Keratinocyte (primary cell): ENCODE results near the gene ADAT1. TPM values are rescaled to one million over a fixed set of nuclear protein-coding genes. Genes with fewer than 3 reads are reported as not detected.
A peak's percentile ranks its signal among the peaks of the same experiment; 100 is the strongest.

Experiments
- DNase-seq: peaks from one replicate; pipeline ENCODE4 v3.0.0-alpha.2; 2011; ENCODE audit warnings: low read depth, missing footprints, low spot score
- FAIRE-seq: peaks from 2 replicates; lab custom pipeline; 2011; peaks lifted over from hg19 to GRCh38; lab: Jason Lieb, UNC
- H2AFZ ChIP-seq: 2 replicates; pipeline ENCODE4 v1.6.0; 2012; ENCODE audit warnings: low read length, control low read depth, inconsistent platforms; ENCODE audit not compliant: control insufficient read depth
- H3K27ac ChIP-seq: 2 replicates; pipeline ENCODE4 v1.5.1; 2011; ENCODE audit warnings: low read length; ENCODE audit not compliant: control insufficient read depth, insufficient read depth
- H3K27me3 ChIP-seq: 3 replicates; pipeline ENCODE4 v1.6.0; 2011; ENCODE audit warnings: low read length; ENCODE audit not compliant: control insufficient read depth, insufficient read depth; ENCODE audit errors: extremely low read depth
- H3K36me3 ChIP-seq, 2 experiments: 2 replicates in 1 of 2; 3 replicates in 1 of 2; pipeline ENCODE4 v1.5.1; 2011; ENCODE audit warnings: low read length in 2 of 2, mild to moderate bottlenecking in 1 of 2; ENCODE audit not compliant: control insufficient read depth in 2 of 2, insufficient read depth in 2 of 2; ENCODE audit errors: extremely low read depth in 1 of 2
- H3K4me1 ChIP-seq: 3 replicates; pipeline ENCODE4 v1.5.1; 2011; ENCODE audit warnings: low read length; ENCODE audit not compliant: control insufficient read depth, insufficient read depth; ENCODE audit errors: extremely low read depth
- H3K4me2 ChIP-seq: 3 replicates; pipeline ENCODE4 v1.6.0; 2011; ENCODE audit warnings: low read depth, low read length; ENCODE audit not compliant: control insufficient read depth, insufficient read depth; ENCODE audit errors: extremely low read depth
- H3K4me3 ChIP-seq, 3 experiments: fragments of 200-600 bp in 1 of 3; sonication (generic) in 1 of 3; 2 replicates in 2 of 3; 3 replicates in 1 of 3; pipeline ENCODE4 v1.5.1; 2011 to 2016; ENCODE audit warnings: low read length in 3 of 3, mild to moderate bottlenecking in 3 of 3, control low read depth in 2 of 3, inconsistent platforms in 1 of 3, low read depth in 1 of 3, mixed read lengths in 1 of 3, mixed run types in 1 of 3, moderate library complexity in 1 of 3; ENCODE audit not compliant: control insufficient read depth in 2 of 3, insufficient read depth in 2 of 3; ENCODE audit errors: extremely low read depth in 1 of 3
- H3K79me2 ChIP-seq: 2 replicates; pipeline ENCODE4 v1.6.0; 2012; ENCODE audit warnings: low read length; ENCODE audit not compliant: control insufficient read depth, insufficient read depth
- H3K9ac ChIP-seq: 3 replicates; pipeline ENCODE4 v1.6.0; 2011; ENCODE audit warnings: low read length; ENCODE audit not compliant: control insufficient read depth, insufficient read depth; ENCODE audit errors: extremely low read depth
- H3K9me1 ChIP-seq: 3 replicates; pipeline ENCODE4 v1.6.0; 2011; ENCODE audit warnings: low read length; ENCODE audit not compliant: control insufficient read depth, insufficient read depth; ENCODE audit errors: extremely low read depth
- H3K9me3 ChIP-seq: 2 replicates; pipeline ENCODE4 v1.5.1; 2012; ENCODE audit warnings: low read depth, low read length; ENCODE audit not compliant: control insufficient read depth
- H4K20me1 ChIP-seq: 3 replicates; pipeline ENCODE4 v1.6.0; 2011; ENCODE audit warnings: low read length; ENCODE audit not compliant: control insufficient read depth, insufficient read depth; ENCODE audit errors: extremely low read depth
- EZH2 ChIP-seq: IDR thresholded peaks from one replicate; pipeline ENCODE4 v1.6.1; 2012; ENCODE audit warnings: inconsistent platforms, mild to moderate bottlenecking, low read length, moderate library complexity
- dilution Hi-C: fragments of 300-500 bp; cut with MboI; formaldehyde crosslinking; loops from one replicate; pipeline ENCODE4 v1.7.0; 2020; ENCODE audit warnings: low sequenced_read_pairs; ENCODE audit not compliant: extremely low pct_ligation_motif_present
- polyA plus RNA-seq, 5 experiments: library from polyadenylated mRNA; depleted of rRNA in 3 of 5; stranded (reverse) in 3 of 5; stranded (forward) in 1 of 5; unstranded in 1 of 5; fragments of >200 nt; gene quantifications; 1 replicate in 1 of 5; 2 replicates in 3 of 5; 3 replicates in 1 of 5; pipeline versions ENCODE4 v1.2.1 to v1.2.3, GENCODE V29; 2011 to 2012; ENCODE audit warnings: missing spikeins in 2 of 5, low read depth in 1 of 5, low replicate concordance in 1 of 5
- TF ChIP-seq, protein P1 (sequence below), 3 experiments: IDR thresholded peaks in 1 of 3; conservative IDR thresholded peaks in 1 of 3; optimal IDR thresholded peaks in 1 of 3; 2 replicates in 2 of 3; 3 replicates in 1 of 3; pipeline versions ENCODE3 to v1.5.1; 2011; ENCODE audit warnings: low read length in 3 of 3, mild to moderate bottlenecking in 3 of 3, moderate library complexity in 2 of 3, control low read depth in 1 of 3, inconsistent platforms in 1 of 3; ENCODE audit not compliant: insufficient read depth in 2 of 3; ENCODE audit errors: extremely low read depth in 1 of 3

Gene ADAT1
- polyA plus RNA-seq, 1 donor (not counting 4 experiments of a cell fraction or from before 2014, with no cell fraction given) = 34.4 TPM

GRCh38 chr16:75566040-75566757, 56.9 kb downstream of the ADAT1 start, which contains the start of gene GABARAPL2:
TSS of gene GABARAPL2 (plus strand) at chr16:75566379. CDS start at chr16:75566487, 108 bp downstream.
- peaks cover 21% of the 10 kb centered on the region for H3K4me1 ChIP-seq
- peaks cover 8 to 26% of the 10 kb centered on the region in 2 experiments for H3K36me3 ChIP-seq
- H3K27me3 ChIP-seq = no peaks in the 10 kb centered on the region
- DNase-seq (no peak), FAIRE-seq (no peak)
- peak within 1 kb of the TSS; percentile 96 for H3K4me2 ChIP-seq
- peak within 1 kb of the TSS; percentile 98 for H2AFZ ChIP-seq
- no peaks in the 10 kb centered on the region for H3K9me1 ChIP-seq
- peak within 1 kb of the TSS; percentile 88 for H3K9ac ChIP-seq
- H3K79me2 ChIP-seq = peaks cover 20% of the 10 kb centered on the region
- H3K27ac ChIP-seq = peak within 1 kb of the TSS; percentile 91
- dilution Hi-C loops = no loop called here
- H3K9me3 ChIP-seq = no peaks in the 10 kb centered on the region
- no peak for TF ChIP-seq EZH2
- TF ChIP-seq, protein P1, sequence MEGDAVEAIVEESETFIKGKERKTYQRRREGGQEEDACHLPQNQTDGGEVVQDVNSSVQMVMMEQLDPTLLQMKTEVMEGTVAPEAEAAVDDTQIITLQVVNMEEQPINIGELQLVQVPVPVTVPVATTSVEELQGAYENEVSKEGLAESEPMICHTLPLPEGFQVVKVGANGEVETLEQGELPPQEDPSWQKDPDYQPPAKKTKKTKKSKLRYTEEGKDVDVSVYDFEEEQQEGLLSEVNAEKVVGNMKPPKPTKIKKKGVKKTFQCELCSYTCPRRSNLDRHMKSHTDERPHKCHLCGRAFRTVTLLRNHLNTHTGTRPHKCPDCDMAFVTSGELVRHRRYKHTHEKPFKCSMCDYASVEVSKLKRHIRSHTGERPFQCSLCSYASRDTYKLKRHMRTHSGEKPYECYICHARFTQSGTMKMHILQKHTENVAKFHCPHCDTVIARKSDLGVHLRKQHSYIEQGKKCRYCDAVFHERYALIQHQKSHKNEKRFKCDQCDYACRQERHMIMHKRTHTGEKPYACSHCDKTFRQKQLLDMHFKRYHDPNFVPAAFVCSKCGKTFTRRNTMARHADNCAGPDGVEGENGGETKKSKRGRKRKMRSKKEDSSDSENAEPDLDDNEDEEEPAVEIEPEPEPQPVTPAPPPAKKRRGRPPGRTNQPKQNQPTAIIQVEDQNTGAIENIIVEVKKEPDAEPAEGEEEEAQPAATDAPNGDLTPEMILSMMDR (optimal IDR thresholded peaks at IDR 0.05 in 1 of 3, IDR thresholded peaks at IDR 0.05 in 1 of 3, conservative IDR thresholded peaks at IDR 0.05 in 1 of 3; ENCODE audit: extremely low read depth in 1 of 3, insufficient read depth in 2 of 3, low read length in 3 of 3) = no peak
- H3K4me3 ChIP-seq = peak within 1 kb of the TSS; percentile 91 to 98 (median 92)
- no peaks in the 10 kb centered on the region for H4K20me1 ChIP-seq

- DNase-seq (no peak), FAIRE-seq (no peak)
- no peak for TF ChIP-seq EZH2
- TF ChIP-seq, protein P1 (optimal IDR thresholded peaks at IDR 0.05 in 1 of 3, IDR thresholded peaks at IDR 0.05 in 1 of 3, conservative IDR thresholded peaks at IDR 0.05 in 1 of 3; ENCODE audit: extremely low read depth in 1 of 3, insufficient read depth in 2 of 3, low read length in 3 of 3) = no peak
These were observed 57.4 kb downstream of the ADAT1 start for GRCh38 chr16:75565640-75566039.

More at GRCh38 chr16:75565640-75566039, 57.4 kb downstream of the ADAT1 start:
- Histone ChIP-seq H3K27ac (peak overlapping the region; percentile 91), H3K9me3 (no peaks in the 10 kb centered on the region), H3K9ac (peak overlapping the region; percentile 88), H3K9me1 (no peaks in the 10 kb centered on the region), H2AFZ (peak overlapping the region; percentile 98), H3K4me3 (peak overlapping the region; percentile 91 to 98 (median 92)), H4K20me1 (no peaks in the 10 kb centered on the region), H3K4me1 (peaks cover 21% of the 10 kb centered on the region), H3K36me3 (peaks cover 8 to 26% of the 10 kb centered on the region in 2 experiments), H3K79me2 (peaks cover 20% of the 10 kb centered on the region), H3K4me2 (peak overlapping the region; percentile 96), H3K27me3 (no peaks in the 10 kb centered on the region)
- dilution Hi-C loops = no loop called here
